GM18907 (cell line): ENCODE measurements around the gene CBFA2T3.

Experiments used
- ATAC-seq: cut with Tn5 transposase; IDR thresholded peaks from one replicate; pipeline ENCODE4 v1.9.1; 2021; ENCODE audit warnings: mild to moderate bottlenecking, moderate library complexity; ENCODE audit not compliant: unreplicated experiment

Gene CBFA2T3

GRCh38 chr16:88911946-88912310 is 65.1 kb downstream of the CBFA2T3 start:
- ATAC-seq = no peak

GRCh38 chr16:88911136-88911945 is 65.7 kb downstream of the CBFA2T3 start:
- no peak for ATAC-seq

- no peak for ATAC-seq
Observed at GRCh38 chr16:88910284-88911135, 66.5 kb downstream of the CBFA2T3 start.

GRCh38 chr16:88909431-88910210 is 67.4 kb downstream of the CBFA2T3 start:
- ATAC-seq = no peak

GRCh38 chr16:88908307-88908706 is 68.7 kb downstream of the CBFA2T3 start:
- ATAC-seq = no peak

- no peak for ATAC-seq
Observed at GRCh38 chr16:88907768-88908167, 69.2 kb downstream of the CBFA2T3 start.

- no peak for ATAC-seq
Observed at GRCh38 chr16:88906535-88907105, 70.4 kb downstream of the CBFA2T3 start.

- ATAC-seq = no peak
Observed at GRCh38 chr16:88906020-88906419, 71.0 kb downstream of the CBFA2T3 start.

- ATAC-seq = no peak
Observed at GRCh38 chr16:88905563-88905962, 71.4 kb downstream of the CBFA2T3 start.

- ATAC-seq = no peak
Observed at GRCh38 chr16:88904676-88905365, 72.2 kb downstream of the CBFA2T3 start.

GRCh38 chr16:88903267-88903666 is 73.7 kb downstream of the CBFA2T3 start:
- ATAC-seq = no peak

- no peak for ATAC-seq
Observed at GRCh38 chr16:88902744-88903143, 74.3 kb downstream of the CBFA2T3 start.

- no peak for ATAC-seq
Observed at GRCh38 chr16:88901718-88902337, 75.2 kb downstream of the CBFA2T3 start.

- ATAC-seq = no peak
Observed at GRCh38 chr16:88900662-88901052, 76.3 kb downstream of the CBFA2T3 start.

- ATAC-seq = no peak
Observed at GRCh38 chr16:88899901-88900661, 76.9 kb downstream of the CBFA2T3 start.

- ATAC-seq = no peak
Observed at GRCh38 chr16:88897696-88898425, 79.1 kb downstream of the CBFA2T3 start.

- ATAC-seq = no peak
Observed at GRCh38 chr16:88896238-88897070, 80.6 kb downstream of the CBFA2T3 start.

GRCh38 chr16:88895335-88895734 is 81.7 kb downstream of the CBFA2T3 start:
- ATAC-seq = no peak
